GM23338 (cell line): ENCODE data around the gene TENT4A. TPM values are rescaled to one million over a fixed set of nuclear protein-coding genes. Genes with fewer than 3 reads are reported as not detected.
A peak's percentile ranks its signal among the peaks of the same experiment; 100 is the strongest.

Experiments
- ATAC-seq: fragments of 200-7000 bp; cut with Tn5 transposase; 3 replicates; pipeline ENCODE4 v1.9.1; 2020
- DNase-seq: peaks from one replicate; pipeline ENCODE4 v3.0.0-alpha.2; 2015; ENCODE audit warnings: low spot score
- H2AFZ ChIP-seq: fragments of 200-600 bp; sonication (generic); 2 replicates; pipeline ENCODE4 v1.8.0; 2016; ENCODE audit warnings: antibody characterized with exemption, mild to moderate bottlenecking, moderate library complexity
- H3F3A ChIP-seq: fragments of 200-600 bp; sonication (generic); replicated peaks from 2 replicates; pipeline ENCODE4 v1.8.0; 2017; ENCODE audit warnings: antibody characterized with exemption, mixed run types, low read depth
- H3K27ac ChIP-seq: fragments of 200-600 bp; sonication (generic); 2 replicates; pipeline ENCODE4 v1.6.1; 2016; ENCODE audit warnings: low read depth
- H3K27me3 ChIP-seq: fragments of 200-600 bp; sonication (generic); 2 replicates; pipeline ENCODE4 v1.8.0; 2016; ENCODE audit warnings: mild to moderate bottlenecking, mixed run types, moderate library complexity; ENCODE audit not compliant: insufficient read depth
- H3K36me3 ChIP-seq: fragments of 200-600 bp; sonication (generic); 2 replicates; pipeline ENCODE4 v1.8.0; 2016; ENCODE audit warnings: mild to moderate bottlenecking; ENCODE audit not compliant: insufficient read depth
- H3K4me1 ChIP-seq: fragments of 200-600 bp; sonication (generic); 2 replicates; pipeline ENCODE4 v1.8.0; 2016; ENCODE audit warnings: mild to moderate bottlenecking, moderate library complexity; ENCODE audit not compliant: insufficient read depth
- H3K4me2 ChIP-seq: fragments of 200-600 bp; sonication (generic); 2 replicates; pipeline ENCODE4 v1.7.1; 2017; ENCODE audit warnings: mixed run types
- H3K4me3 ChIP-seq: fragments of 200-600 bp; sonication (generic); 2 replicates; pipeline ENCODE4 v1.6.1; 2016; ENCODE audit warnings: mixed run types
- H3K79me2 ChIP-seq: fragments of 200-600 bp; sonication (generic); replicated peaks from 2 replicates; pipeline ENCODE4 v1.8.0; 2017; ENCODE audit warnings: mild to moderate bottlenecking; ENCODE audit not compliant: insufficient read depth
- H3K9me2 ChIP-seq: fragments of 200-600 bp; sonication (generic); 2 replicates; pipeline ENCODE4 v1.8.0; 2017; ENCODE audit not compliant: insufficient read depth
- H4K20me1 ChIP-seq: fragments of 200-600 bp; sonication (generic); replicated peaks from 2 replicates; pipeline ENCODE4 v1.8.0; 2017; ENCODE audit warnings: mild to moderate bottlenecking; ENCODE audit not compliant: insufficient read depth
- H3K27ac Mint-ChIP-seq: 2 replicates; pipeline ENCODE4 v1.8.0; 2020; ENCODE audit warnings: inconsistent platforms, mild to moderate bottlenecking, moderate library complexity, mixed read lengths
- H3K27me3 Mint-ChIP-seq: 3 replicates; pipeline ENCODE4 v1.8.0; 2022; ENCODE audit warnings: low read depth, mild to moderate bottlenecking, moderate library complexity, mixed read lengths, inconsistent platforms; ENCODE audit not compliant: insufficient read depth, poor library complexity
- H3K36me3 Mint-ChIP-seq: 3 replicates; pipeline ENCODE4 v1.8.0; 2021; ENCODE audit warnings: low read depth, mild to moderate bottlenecking, inconsistent platforms, moderate library complexity, mixed read lengths
- H3K4me1 Mint-ChIP-seq: 3 replicates; pipeline ENCODE4 v1.8.0; 2020; ENCODE audit warnings: mild to moderate bottlenecking, inconsistent platforms, mixed read lengths
- H3K4me3 Mint-ChIP-seq: 3 replicates; pipeline ENCODE4 v1.8.0; 2021; ENCODE audit warnings: moderate library complexity, mild to moderate bottlenecking, inconsistent platforms, mixed read lengths
- H3K9me3 Mint-ChIP-seq: 3 replicates; pipeline ENCODE4 v1.8.0; 2020; ENCODE audit warnings: moderate library complexity, mild to moderate bottlenecking, inconsistent platforms, mixed read lengths
- CTCF ChIP-seq, 2 experiments: fragments of 200-600 bp in 1 of 2; sonication (generic) in 1 of 2; conservative IDR thresholded peaks; 2 replicates each; pipeline versions ENCODE4 v1.5.1 to v1.6.1; 2016 to 2017; ENCODE audit warnings: antibody characterized with exemption in 2 of 2, low read depth in 2 of 2, mild to moderate bottlenecking in 2 of 2, moderate library complexity in 1 of 2
- JUNB ChIP-seq: IDR thresholded peaks from one replicate; pipeline ENCODE4 v1.6.1; 2016; ENCODE audit warnings: antibody characterized with exemption; ENCODE audit not compliant: unreplicated experiment
- NANOG ChIP-seq: IDR thresholded peaks from 2 replicates; pipeline ENCODE4 v1.6.1; 2016; ENCODE audit warnings: antibody characterized with exemption, borderline replicate concordance
- REST ChIP-seq: IDR thresholded peaks from one replicate; pipeline ENCODE4 v1.6.1; 2018; ENCODE audit warnings: antibody characterized with exemption; ENCODE audit not compliant: unreplicated experiment
- STAT1 ChIP-seq: IDR thresholded peaks from one replicate; pipeline ENCODE4 v1.6.1; 2016; ENCODE audit warnings: antibody characterized with exemption; ENCODE audit not compliant: unreplicated experiment
- polyA plus RNA-seq: library from polyadenylated mRNA; unstranded; fragments of >200 nt; fragmentation: Nextera tagmentation; extraction: Ambion mirVana; gene quantifications from 2 replicates; pipeline ENCODE4 v1.2.1, GENCODE V29; 2016
- total RNA-seq: library from RNA; depleted of rRNA; stranded (reverse); fragments of >200 nt; shearing (Covaris generic); gene quantifications from 2 replicates; pipeline ENCODE4 v1.2.3, GENCODE V29; 2014
- TF ChIP-seq, protein P1 (sequence below): IDR thresholded peaks from 2 replicates; pipeline ENCODE4 v1.6.1; 2016; ENCODE audit warnings: antibody characterized with exemption
- TF ChIP-seq, protein P2 (sequence below): fragments of 250-450 bp; sonication (Bioruptor Pico); IDR thresholded peaks from 2 replicates; pipeline ENCODE4 v1.5.0; 2020; ENCODE audit warnings: mild to moderate bottlenecking, moderate library complexity

Gene TENT4A
- total and polyA plus RNA-seq, 2 experiments from 2014 or later: 5.3 to 24.0 TPM

- TF ChIP-seq NANOG (no peak), CTCF (conservative IDR thresholded peaks at IDR 0.05; ENCODE audit: low read depth in 2 of 2) (no peak), JUNB (no peak), STAT1 (no peak), REST (no peak)
- TF ChIP-seq, protein P1, sequence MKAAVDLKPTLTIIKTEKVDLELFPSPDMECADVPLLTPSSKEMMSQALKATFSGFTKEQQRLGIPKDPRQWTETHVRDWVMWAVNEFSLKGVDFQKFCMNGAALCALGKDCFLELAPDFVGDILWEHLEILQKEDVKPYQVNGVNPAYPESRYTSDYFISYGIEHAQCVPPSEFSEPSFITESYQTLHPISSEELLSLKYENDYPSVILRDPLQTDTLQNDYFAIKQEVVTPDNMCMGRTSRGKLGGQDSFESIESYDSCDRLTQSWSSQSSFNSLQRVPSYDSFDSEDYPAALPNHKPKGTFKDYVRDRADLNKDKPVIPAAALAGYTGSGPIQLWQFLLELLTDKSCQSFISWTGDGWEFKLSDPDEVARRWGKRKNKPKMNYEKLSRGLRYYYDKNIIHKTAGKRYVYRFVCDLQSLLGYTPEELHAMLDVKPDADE: no peak
- TF ChIP-seq, protein P2, sequence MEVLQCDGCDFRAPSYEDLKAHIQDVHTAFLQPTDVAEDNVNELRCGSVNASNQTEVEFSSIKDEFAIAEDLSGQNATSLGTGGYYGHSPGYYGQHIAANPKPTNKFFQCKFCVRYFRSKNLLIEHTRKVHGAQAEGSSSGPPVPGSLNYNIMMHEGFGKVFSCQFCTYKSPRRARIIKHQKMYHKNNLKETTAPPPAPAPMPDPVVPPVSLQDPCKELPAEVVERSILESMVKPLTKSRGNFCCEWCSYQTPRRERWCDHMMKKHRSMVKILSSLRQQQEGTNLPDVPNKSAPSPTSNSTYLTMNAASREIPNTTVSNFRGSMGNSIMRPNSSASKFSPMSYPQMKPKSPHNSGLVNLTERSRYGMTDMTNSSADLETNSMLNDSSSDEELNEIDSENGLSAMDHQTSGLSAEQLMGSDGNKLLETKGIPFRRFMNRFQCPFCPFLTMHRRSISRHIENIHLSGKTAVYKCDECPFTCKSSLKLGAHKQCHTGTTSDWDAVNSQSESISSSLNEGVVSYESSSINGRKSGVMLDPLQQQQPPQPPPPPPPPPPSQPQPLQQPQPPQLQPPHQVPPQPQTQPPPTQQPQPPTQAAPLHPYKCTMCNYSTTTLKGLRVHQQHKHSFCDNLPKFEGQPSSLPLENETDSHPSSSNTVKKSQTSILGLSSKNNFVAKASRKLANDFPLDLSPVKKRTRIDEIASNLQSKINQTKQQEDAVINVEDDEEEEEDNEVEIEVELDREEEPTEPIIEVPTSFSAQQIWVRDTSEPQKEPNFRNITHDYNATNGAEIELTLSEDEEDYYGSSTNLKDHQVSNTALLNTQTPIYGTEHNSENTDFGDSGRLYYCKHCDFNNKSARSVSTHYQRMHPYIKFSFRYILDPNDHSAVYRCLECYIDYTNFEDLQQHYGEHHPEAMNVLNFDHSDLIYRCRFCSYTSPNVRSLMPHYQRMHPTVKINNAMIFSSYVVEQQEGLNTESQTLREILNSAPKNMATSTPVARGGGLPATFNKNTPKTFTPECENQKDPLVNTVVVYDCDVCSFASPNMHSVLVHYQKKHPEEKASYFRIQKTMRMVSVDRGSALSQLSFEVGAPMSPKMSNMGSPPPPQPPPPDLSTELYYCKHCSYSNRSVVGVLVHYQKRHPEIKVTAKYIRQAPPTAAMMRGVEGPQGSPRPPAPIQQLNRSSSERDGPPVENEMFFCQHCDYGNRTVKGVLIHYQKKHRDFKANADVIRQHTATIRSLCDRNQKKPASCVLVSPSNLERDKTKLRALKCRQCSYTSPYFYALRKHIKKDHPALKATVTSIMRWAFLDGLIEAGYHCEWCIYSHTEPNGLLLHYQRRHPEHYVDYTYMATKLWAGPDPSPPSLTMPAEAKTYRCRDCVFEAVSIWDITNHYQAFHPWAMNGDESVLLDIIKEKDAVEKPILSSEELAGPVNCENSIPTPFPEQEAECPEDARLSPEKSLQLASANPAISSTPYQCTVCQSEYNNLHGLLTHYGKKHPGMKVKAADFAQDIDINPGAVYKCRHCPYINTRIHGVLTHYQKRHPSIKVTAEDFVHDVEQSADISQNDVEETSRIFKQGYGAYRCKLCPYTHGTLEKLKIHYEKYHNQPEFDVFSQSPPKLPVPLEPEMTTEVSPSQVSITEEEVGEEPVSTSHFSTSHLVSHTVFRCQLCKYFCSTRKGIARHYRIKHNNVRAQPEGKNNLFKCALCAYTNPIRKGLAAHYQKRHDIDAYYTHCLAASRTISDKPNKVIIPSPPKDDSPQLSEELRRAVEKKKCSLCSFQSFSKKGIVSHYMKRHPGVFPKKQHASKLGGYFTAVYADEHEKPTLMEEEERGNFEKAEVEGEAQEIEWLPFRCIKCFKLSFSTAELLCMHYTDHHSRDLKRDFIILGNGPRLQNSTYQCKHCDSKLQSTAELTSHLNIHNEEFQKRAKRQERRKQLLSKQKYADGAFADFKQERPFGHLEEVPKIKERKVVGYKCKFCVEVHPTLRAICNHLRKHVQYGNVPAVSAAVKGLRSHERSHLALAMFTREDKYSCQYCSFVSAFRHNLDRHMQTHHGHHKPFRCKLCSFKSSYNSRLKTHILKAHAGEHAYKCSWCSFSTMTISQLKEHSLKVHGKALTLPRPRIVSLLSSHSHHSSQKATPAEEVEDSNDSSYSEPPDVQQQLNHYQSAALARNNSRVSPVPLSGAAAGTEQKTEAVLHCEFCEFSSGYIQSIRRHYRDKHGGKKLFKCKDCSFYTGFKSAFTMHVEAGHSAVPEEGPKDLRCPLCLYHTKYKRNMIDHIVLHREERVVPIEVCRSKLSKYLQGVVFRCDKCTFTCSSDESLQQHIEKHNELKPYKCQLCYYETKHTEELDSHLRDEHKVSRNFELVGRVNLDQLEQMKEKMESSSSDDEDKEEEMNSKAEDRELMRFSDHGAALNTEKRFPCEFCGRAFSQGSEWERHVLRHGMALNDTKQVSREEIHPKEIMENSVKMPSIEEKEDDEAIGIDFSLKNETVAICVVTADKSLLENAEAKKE (CRISPR knock-in tag): no peak
- no peak overlapping the region for H2AFZ ChIP-seq
- H3K27me3 ChIP-seq: no peaks in the 10 kb centered on the region
- H3K36me3 ChIP-seq: no peaks in the 10 kb centered on the region
- Mint-ChIP-seq H3K27ac (0 out of 2 replicates have a peak overlapping the region, but pooled peaks have one; percentile 13), H3K4me3 (no peak overlapping the region), H3K36me3 (peaks cover 5% of the 10 kb centered on the region; the same call in 2 of the 3 replicates), H3K4me1 (peaks cover 83% of the 10 kb centered on the region), H3K9me3 (no peaks in the 10 kb centered on the region), H3K27me3 (peaks cover 2% of the 10 kb centered on the region)
- peaks cover 41% of the 10 kb centered on the region; the same call in 1 of the 2 replicates for H3K4me1 ChIP-seq
- H3K79me2 ChIP-seq: peaks cover 100% of the 10 kb centered on the region
- no peak overlapping the region for H3K27ac ChIP-seq
- no peak for ATAC-seq
- H4K20me1 ChIP-seq: peaks cover 66% of the 10 kb centered on the region
- H3K4me3 ChIP-seq: no peak overlapping the region
- H3F3A ChIP-seq: no peaks in the 10 kb centered on the region
- H3K9me2 ChIP-seq: no peaks in the 10 kb centered on the region
- H3K4me2 ChIP-seq: 0 out of 2 replicates have a peak overlapping the region, but pooled peaks have one; percentile 44
- no peak for DNase-seq
Observed at GRCh38 chr5:6723122-6723815, 10.0 kb downstream of the TENT4A start.
